ENCODE results near the gene RCAN1.

The RCAN1 gene

GRCh38 chr21:34615487-34615814 lies 538 bp upstream of the RCAN1 start:
- H3K27ac ChIP-seq (ENCODE audit: insufficient read depth in 1 of 2, low read depth in 1 of 2, low read length in 2 of 2, poor library complexity in 1 of 2, severe bottlenecking in 2 of 2): peak overlapping the region in 1 of 2 experiments; percentile 53
- peaks cover 0 to 19% (median 11%) of the 10 kb centered on the region in 4 experiments for H3K4me1 ChIP-seq (ENCODE audit: control extremely low read depth in 1 of 4, control insufficient read depth in 4 of 4, insufficient read depth in 4 of 4, low read length in 3 of 4)

DNA sequence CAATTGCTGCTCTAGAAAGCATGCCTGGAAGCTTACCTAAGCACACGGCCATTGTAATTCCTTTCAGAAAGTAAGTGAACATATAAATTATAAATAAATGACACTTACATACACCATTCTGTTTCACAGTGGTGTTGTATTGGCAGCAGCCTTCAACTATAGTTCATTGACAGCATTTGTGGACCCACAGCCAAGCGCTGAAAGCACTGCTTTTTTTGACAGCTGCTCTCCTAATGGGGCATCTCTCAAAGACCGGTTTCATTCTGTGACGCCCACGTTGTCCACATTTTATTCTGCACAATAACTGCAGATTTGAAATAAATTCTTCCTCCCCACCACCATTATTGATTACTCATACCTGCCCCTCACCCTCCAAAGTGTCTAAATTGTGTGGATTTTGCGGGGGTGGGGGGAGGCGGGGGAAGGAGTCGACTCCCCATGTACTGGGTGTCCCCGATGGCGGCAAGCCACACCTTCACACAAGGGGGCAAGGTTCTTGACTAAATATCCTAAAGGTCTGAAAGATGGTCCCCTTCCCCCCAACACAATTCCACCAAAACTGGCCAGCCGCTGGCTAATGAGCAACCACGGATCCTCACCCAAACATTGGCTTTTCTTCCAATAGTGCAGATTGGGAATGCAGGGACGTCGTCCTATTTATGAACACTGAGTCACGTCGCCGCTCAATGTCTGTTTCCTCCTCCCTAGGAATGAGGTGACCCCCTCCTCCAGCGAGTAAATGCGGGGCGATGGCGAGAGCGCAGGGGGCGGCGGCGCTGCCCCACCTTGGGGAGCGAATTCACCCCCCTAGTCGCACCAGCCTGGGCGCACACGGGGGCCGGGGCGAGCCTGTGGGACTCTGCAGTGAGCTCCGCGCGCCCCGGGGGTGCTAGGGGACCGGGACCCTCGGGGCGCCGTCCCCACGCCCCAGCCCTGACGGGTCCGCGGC lies 960 bp downstream of the RCAN1 start:
- Histone ChIP-seq H3K36me3 (ENCODE audit: control insufficient read depth in 4 of 4, insufficient read depth in 4 of 4, low read length in 3 of 4) (no peaks in the 10 kb centered on the region), H3K4me1 (ENCODE audit: control extremely low read depth in 1 of 4, control insufficient read depth in 4 of 4, insufficient read depth in 4 of 4, low read length in 3 of 4) (peaks cover 0 to 19% (median 8%) of the 10 kb centered on the region in 4 experiments), H3K4me3 (ENCODE audit: control insufficient read depth in 1 of 7, extremely low read depth in 1 of 7, insufficient read depth in 4 of 7, low read depth in 2 of 7, low read length in 6 of 7) (peak overlapping the region; percentile 55 to 78 (median 72)), H3K27ac (ENCODE audit: insufficient read depth in 1 of 2, low read depth in 1 of 2, low read length in 2 of 2, poor library complexity in 1 of 2, severe bottlenecking in 2 of 2) (no peak overlapping the region), H3K27me3 (replicated peaks in 2 of 5; ENCODE audit: control insufficient read depth in 4 of 5, insufficient read depth in 5 of 5, low read length in 4 of 5) (peaks cover 0 to 26% (median 6%) of the 10 kb centered on the region in 5 experiments), H3K9me3 (ENCODE audit: control extremely low read depth in 1 of 5, control insufficient read depth in 4 of 5, insufficient read depth in 2 of 5, low read depth in 1 of 5, low read length in 4 of 5) (no peaks in the 10 kb centered on the region)
- WGBS (ENCODE audit: insufficient coverage): 9% methylated on average over 25 of the region's 43 CpGs
- no peak for DNase-seq
- ChIA-PET CTCF (interaction anchor here (1.4 to 1.6 kb wide), 3 partner anchors 11 to 103 kb away, joined by 3 to 7 read pairs (median 7); no protein-coding TSS in a partner anchor), POLR2A (no interaction called here)

More at GRCh38 chr21:34615487-34615814, 538 bp upstream of the RCAN1 start:
- CTCF ChIA-PET: interaction anchor here (1.1 to 1.8 kb wide), 5 partner anchors 13 to 21 kb away, joined by 3 to 9 read pairs (median 5); no protein-coding TSS in a partner anchor
- POLR2A ChIA-PET: no interaction called here
- Histone ChIP-seq H3K4me3 (ENCODE audit: control insufficient read depth in 1 of 7, extremely low read depth in 1 of 7, insufficient read depth in 4 of 7, low read depth in 2 of 7, low read length in 6 of 7) (peak overlapping the region; percentile 55 to 78 (median 72)), H3K9me3 (ENCODE audit: control extremely low read depth in 1 of 5, control insufficient read depth in 4 of 5, insufficient read depth in 2 of 5, low read depth in 1 of 5, low read length in 4 of 5) (no peaks in the 10 kb centered on the region), H3K36me3 (ENCODE audit: control insufficient read depth in 4 of 4, insufficient read depth in 4 of 4, low read length in 3 of 4) (no peaks in the 10 kb centered on the region), H3K27me3 (replicated peaks in 2 of 5; ENCODE audit: control insufficient read depth in 4 of 5, insufficient read depth in 5 of 5, low read length in 4 of 5) (peaks cover 0 to 26% (median 6%) of the 10 kb centered on the region in 5 experiments)
- DNase-seq: no peak
- 0% methylated on average over 2 of the region's 8 CpGs for WGBS (ENCODE audit: insufficient coverage)

GRCh38 chr21:34612557-34612956 lies 2.4 kb downstream of the RCAN1 start:
- Histone ChIP-seq H3K4me1 (ENCODE audit: control extremely low read depth in 1 of 4, control insufficient read depth in 4 of 4, insufficient read depth in 4 of 4, low read length in 3 of 4) (peaks cover 0 to 11% (median 8%) of the 10 kb centered on the region in 4 experiments), H3K36me3 (ENCODE audit: control insufficient read depth in 4 of 4, insufficient read depth in 4 of 4, low read length in 3 of 4) (no peaks in the 10 kb centered on the region), H3K27me3 (replicated peaks in 2 of 5; ENCODE audit: control insufficient read depth in 4 of 5, insufficient read depth in 5 of 5, low read length in 4 of 5) (peaks cover 0 to 26% (median 6%) of the 10 kb centered on the region in 5 experiments), H3K4me3 (ENCODE audit: control insufficient read depth in 1 of 7, extremely low read depth in 1 of 7, insufficient read depth in 4 of 7, low read depth in 2 of 7, low read length in 6 of 7) (no peak overlapping the region), H3K9me3 (ENCODE audit: control extremely low read depth in 1 of 5, control insufficient read depth in 4 of 5, insufficient read depth in 2 of 5, low read depth in 1 of 5, low read length in 4 of 5) (no peaks in the 10 kb centered on the region), H3K27ac (ENCODE audit: insufficient read depth in 1 of 2, low read depth in 1 of 2, low read length in 2 of 2, poor library complexity in 1 of 2, severe bottlenecking in 2 of 2) (no peak overlapping the region)
- ChIA-PET POLR2A (no interaction called here), CTCF (interaction anchor here (0.9 to 1.9 kb wide), 5 partner anchors 9 to 102 kb away, joined by 3 to 7 read pairs (median 3); no protein-coding TSS in a partner anchor)
- DNase-seq: no peak
- WGBS (ENCODE audit: insufficient coverage): 95% methylated on average over 2 of the region's 2 CpGs

GRCh38 chr21:34612056-34612455 lies 2.9 kb downstream of the RCAN1 start:
- Histone ChIP-seq H3K9me3 (ENCODE audit: control extremely low read depth in 1 of 5, control insufficient read depth in 4 of 5, insufficient read depth in 2 of 5, low read depth in 1 of 5, low read length in 4 of 5) (no peaks in the 10 kb centered on the region), H3K4me1 (ENCODE audit: control extremely low read depth in 1 of 4, control insufficient read depth in 4 of 4, insufficient read depth in 4 of 4, low read length in 3 of 4) (peaks cover 0 to 11% (median 7%) of the 10 kb centered on the region in 4 experiments), H3K27me3 (replicated peaks in 2 of 5; ENCODE audit: control insufficient read depth in 4 of 5, insufficient read depth in 5 of 5, low read length in 4 of 5) (peaks cover 0 to 26% (median 6%) of the 10 kb centered on the region in 5 experiments), H3K4me3 (ENCODE audit: control insufficient read depth in 1 of 7, extremely low read depth in 1 of 7, insufficient read depth in 4 of 7, low read depth in 2 of 7, low read length in 6 of 7) (no peak overlapping the region), H3K27ac (ENCODE audit: insufficient read depth in 1 of 2, low read depth in 1 of 2, low read length in 2 of 2, poor library complexity in 1 of 2, severe bottlenecking in 2 of 2) (no peak overlapping the region), H3K36me3 (ENCODE audit: control insufficient read depth in 4 of 4, insufficient read depth in 4 of 4, low read length in 3 of 4) (no peaks in the 10 kb centered on the region)
- ChIA-PET POLR2A (no interaction called here), CTCF (interaction anchor here (0.9 to 1.9 kb wide), 5 partner anchors 9 to 102 kb away, joined by 3 to 7 read pairs (median 3); no protein-coding TSS in a partner anchor)
- 89% methylated on average over 3 of the region's 3 CpGs for WGBS (ENCODE audit: insufficient coverage)
- DNase-seq: no peak

DNA sequence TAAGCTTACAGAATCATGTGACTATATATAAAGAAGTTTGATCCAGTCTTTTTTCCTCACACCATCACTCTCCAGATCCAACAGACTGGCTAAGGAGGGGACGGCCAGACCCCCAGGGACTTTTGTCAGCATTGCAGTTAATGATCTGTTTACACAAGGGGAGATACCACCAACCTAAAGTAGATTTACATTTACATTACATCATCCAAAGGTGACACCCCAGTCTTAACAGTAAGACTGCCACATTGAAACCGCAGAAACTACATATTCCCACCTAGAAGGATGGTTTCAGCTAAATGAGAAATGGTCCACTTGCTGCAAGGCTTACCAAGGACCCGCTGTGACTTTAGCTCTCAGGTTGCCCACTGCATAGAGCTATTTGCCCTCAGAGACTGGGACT lies 3.4 kb downstream of the RCAN1 start:
- no peak overlapping the region for H3K27ac ChIP-seq (ENCODE audit: insufficient read depth in 1 of 2, low read depth in 1 of 2, low read length in 2 of 2, poor library complexity in 1 of 2, severe bottlenecking in 2 of 2)
- no peaks in the 10 kb centered on the region for H3K36me3 ChIP-seq (ENCODE audit: control insufficient read depth in 4 of 4, insufficient read depth in 4 of 4, low read length in 3 of 4)
- WGBS (ENCODE audit: insufficient coverage): 100% methylated on average over 2 of the region's 3 CpGs
- POLR2A ChIA-PET: no interaction called here
- peaks cover 0 to 26% (median 6%) of the 10 kb centered on the region in 5 experiments for H3K27me3 ChIP-seq (replicated peaks in 2 of 5; ENCODE audit: control insufficient read depth in 4 of 5, insufficient read depth in 5 of 5, low read length in 4 of 5)
- H3K4me3 ChIP-seq (ENCODE audit: control insufficient read depth in 1 of 7, extremely low read depth in 1 of 7, insufficient read depth in 4 of 7, low read depth in 2 of 7, low read length in 6 of 7): no peak overlapping the region
- H3K4me1 ChIP-seq (ENCODE audit: control extremely low read depth in 1 of 4, control insufficient read depth in 4 of 4, insufficient read depth in 4 of 4, low read length in 3 of 4): peaks cover 0 to 11% (median 7%) of the 10 kb centered on the region in 4 experiments
- no peak for DNase-seq
- H3K9me3 ChIP-seq (ENCODE audit: control extremely low read depth in 1 of 5, control insufficient read depth in 4 of 5, insufficient read depth in 2 of 5, low read depth in 1 of 5, low read length in 4 of 5): no peaks in the 10 kb centered on the region
- CTCF ChIA-PET: interaction anchor here (0.9 to 1.9 kb wide), 4 partner anchors 8 to 104 kb away, joined by 3 to 7 read pairs (median 3); no protein-coding TSS in a partner anchor

GRCh38 chr21:34609933-34610549 lies 4.9 kb downstream of the RCAN1 start:
- ChIA-PET POLR2A (no interaction called here), CTCF (interaction anchor here (0.8 to 1.4 kb wide), 4 partner anchors 44 to 247 kb away, joined by 3 read pairs; no protein-coding TSS in a partner anchor)
- peaks cover 0 to 8% (median 7%) of the 10 kb centered on the region in 4 experiments for H3K4me1 ChIP-seq (ENCODE audit: control extremely low read depth in 1 of 4, control insufficient read depth in 4 of 4, insufficient read depth in 4 of 4, low read length in 3 of 4)
- H3K27me3 ChIP-seq (replicated peaks in 2 of 5; ENCODE audit: control insufficient read depth in 4 of 5, insufficient read depth in 5 of 5, low read length in 4 of 5): peaks cover 0 to 26% (median 6%) of the 10 kb centered on the region in 5 experiments
- no peak overlapping the region for H3K27ac ChIP-seq (ENCODE audit: insufficient read depth in 1 of 2, low read depth in 1 of 2, low read length in 2 of 2, poor library complexity in 1 of 2, severe bottlenecking in 2 of 2)
- no peak overlapping the region for H3K4me3 ChIP-seq (ENCODE audit: control insufficient read depth in 1 of 7, extremely low read depth in 1 of 7, insufficient read depth in 4 of 7, low read depth in 2 of 7, low read length in 6 of 7)
- H3K36me3 ChIP-seq (ENCODE audit: control insufficient read depth in 4 of 4, insufficient read depth in 4 of 4, low read length in 3 of 4): no peaks in the 10 kb centered on the region
- DNase-seq: no peak
- no peaks in the 10 kb centered on the region for H3K9me3 ChIP-seq (ENCODE audit: control extremely low read depth in 1 of 5, control insufficient read depth in 4 of 5, insufficient read depth in 2 of 5, low read depth in 1 of 5, low read length in 4 of 5)
- WGBS (ENCODE audit: insufficient coverage): 82% methylated on average over 7 of the region's 9 CpGs

All from common myeloid progenitor, CD34-positive (primary cell).